Measurements from ENCODE around the gene DGKD.

- TF ChIP-seq POLR2A (IDR thresholded peaks at IDR 0.05): no peak
- TF ChIP-seq CTCF (IDR thresholded peaks at IDR 0.05): no peak
- no peak for TF ChIP-seq POLR2AphosphoS5 (IDR thresholded peaks at IDR 0.05)
Measured at GRCh38 chr2:233379441-233379840, 25.1 kb downstream of the DGKD start.
